ENCODE results near the gene GORASP1.

GORASP1 gene

GRCh38 chr3:39082666-39083313 is 24.6 kb downstream of the GORASP1 start:
- H3K4me1 ChIP-seq (ENCODE audit: control insufficient read depth in 1 of 2, insufficient read depth in 2 of 2, low read length in 2 of 2), result no peaks in the 10 kb centered on the region
- DNase-seq, result no peak
- H4K91ac ChIP-seq (ENCODE audit: low read depth, low read length), result no peak overlapping the region
- no peak overlapping the region for H2BK120ac ChIP-seq (ENCODE audit: insufficient read depth, low read length, poor library complexity)
- H3K4me3 ChIP-seq (ENCODE audit: low read depth, low read length), result no peak overlapping the region
- no peak overlapping the region for H2AK5ac ChIP-seq (ENCODE audit: low read length)
- no peak overlapping the region for H4K8ac ChIP-seq (ENCODE audit: low read depth, low read length)
- H3K27ac ChIP-seq (ENCODE audit: low read depth, low read length), result no peak overlapping the region
- H3K4ac ChIP-seq (ENCODE audit: low read depth, low read length), result no peak overlapping the region
- no peak overlapping the region for H3K18ac ChIP-seq (ENCODE audit: low read length)
- no CpG with 5 or more reads among the region's 4 CpGs for WGBS (ENCODE audit: extremely low coverage, insufficient coverage, insufficient read length)
- H3K79me1 ChIP-seq (ENCODE audit: low read length), result no peaks in the 10 kb centered on the region
- H3K4me2 ChIP-seq (ENCODE audit: low read length), result no peak overlapping the region
- H4K12ac ChIP-seq (ENCODE audit: low read depth, low read length), result no peak overlapping the region
- no peak overlapping the region for H3K14ac ChIP-seq (ENCODE audit: low read length)
- no peak overlapping the region for H3K9ac ChIP-seq (ENCODE audit: low read length)
- H3K9me3 ChIP-seq (ENCODE audit: insufficient read depth, low read depth, low read length), result no peaks in the 10 kb centered on the region
- H3K27me3 ChIP-seq (ENCODE audit: insufficient read depth, low read length), result no peaks in the 10 kb centered on the region
- H2AFZ ChIP-seq (ENCODE audit: insufficient read depth, low read length, poor library complexity), result no peak overlapping the region
- H3K36me3 ChIP-seq (ENCODE audit: control insufficient read depth in 1 of 2, insufficient read depth in 2 of 2, low read length in 2 of 2), result peaks cover 7 to 13% of the 10 kb centered on the region in 2 experiments
- H2BK5ac ChIP-seq (ENCODE audit: low read depth, low read length, poor library complexity), result no peak overlapping the region
- H3K79me2 ChIP-seq (ENCODE audit: control insufficient read depth, insufficient read depth, low read length, poor library complexity), result no peaks in the 10 kb centered on the region
- no peak overlapping the region for H3K23ac ChIP-seq (ENCODE audit: low read length)
- no peak overlapping the region for H2BK12ac ChIP-seq (ENCODE audit: low read length)

GRCh38 chr3:39080026-39080425 is 27.4 kb downstream of the GORASP1 start:
- Histone ChIP-seq H2AK5ac (ENCODE audit: low read length) (no peak overlapping the region), H3K23ac (ENCODE audit: low read length) (no peak overlapping the region), H4K12ac (ENCODE audit: low read depth, low read length) (no peak overlapping the region), H2BK120ac (ENCODE audit: insufficient read depth, low read length, poor library complexity) (no peak overlapping the region), H3K79me1 (ENCODE audit: low read length) (no peaks in the 10 kb centered on the region), H3K4ac (ENCODE audit: low read depth, low read length) (no peak overlapping the region), H3K36me3 (ENCODE audit: control insufficient read depth in 1 of 2, insufficient read depth in 2 of 2, low read length in 2 of 2) (peaks cover 6 to 16% of the 10 kb centered on the region in 2 experiments), H4K91ac (ENCODE audit: low read depth, low read length) (no peak overlapping the region), H2BK5ac (ENCODE audit: low read depth, low read length, poor library complexity) (no peak overlapping the region), H3K14ac (ENCODE audit: low read length) (no peak overlapping the region), H3K4me1 (ENCODE audit: control insufficient read depth in 1 of 2, insufficient read depth in 2 of 2, low read length in 2 of 2) (no peaks in the 10 kb centered on the region), H3K18ac (ENCODE audit: low read length) (no peak overlapping the region), H3K79me2 (ENCODE audit: control insufficient read depth, insufficient read depth, low read length, poor library complexity) (no peaks in the 10 kb centered on the region), H4K8ac (ENCODE audit: low read depth, low read length) (no peak overlapping the region), H3K9ac (ENCODE audit: low read length) (no peak overlapping the region), H3K4me2 (ENCODE audit: low read length) (no peak overlapping the region), H2AFZ (ENCODE audit: insufficient read depth, low read length, poor library complexity) (no peak overlapping the region), H3K27me3 (ENCODE audit: insufficient read depth, low read length) (no peaks in the 10 kb centered on the region), H3K4me3 (ENCODE audit: low read depth, low read length) (no peak overlapping the region), H3K9me3 (ENCODE audit: insufficient read depth, low read depth, low read length) (no peaks in the 10 kb centered on the region), H2BK12ac (ENCODE audit: low read length) (no peak overlapping the region), H3K27ac (ENCODE audit: low read depth, low read length) (no peak overlapping the region)
- no peak for DNase-seq

- no peak overlapping the region for H3K4me3 ChIP-seq (ENCODE audit: low read depth, low read length)
- H3K79me1 ChIP-seq (ENCODE audit: low read length), result no peaks in the 10 kb centered on the region
- no peak overlapping the region for H3K23ac ChIP-seq (ENCODE audit: low read length)
- no peak overlapping the region for H2AFZ ChIP-seq (ENCODE audit: insufficient read depth, low read length, poor library complexity)
- no peak for DNase-seq
- H3K4ac ChIP-seq (ENCODE audit: low read depth, low read length), result no peak overlapping the region
- H2BK12ac ChIP-seq (ENCODE audit: low read length), result no peak overlapping the region
- H3K4me2 ChIP-seq (ENCODE audit: low read length), result no peak overlapping the region
- no peaks in the 10 kb centered on the region for H3K27me3 ChIP-seq (ENCODE audit: insufficient read depth, low read length)
- H2BK5ac ChIP-seq (ENCODE audit: low read depth, low read length, poor library complexity), result no peak overlapping the region
- H2AK5ac ChIP-seq (ENCODE audit: low read length), result no peak overlapping the region
- H3K79me2 ChIP-seq (ENCODE audit: control insufficient read depth, insufficient read depth, low read length, poor library complexity), result no peaks in the 10 kb centered on the region
- no peak overlapping the region for H2BK120ac ChIP-seq (ENCODE audit: insufficient read depth, low read length, poor library complexity)
- H4K12ac ChIP-seq (ENCODE audit: low read depth, low read length), result no peak overlapping the region
- no peaks in the 10 kb centered on the region for H3K4me1 ChIP-seq (ENCODE audit: control insufficient read depth in 1 of 2, insufficient read depth in 2 of 2, low read length in 2 of 2)
- no peaks in the 10 kb centered on the region for H3K9me3 ChIP-seq (ENCODE audit: insufficient read depth, low read depth, low read length)
- H4K8ac ChIP-seq (ENCODE audit: low read depth, low read length), result no peak overlapping the region
- no peak overlapping the region for H3K18ac ChIP-seq (ENCODE audit: low read length)
- H3K9ac ChIP-seq (ENCODE audit: low read length), result no peak overlapping the region
- peaks cover 7 to 18% of the 10 kb centered on the region in 2 experiments for H3K36me3 ChIP-seq (ENCODE audit: control insufficient read depth in 1 of 2, insufficient read depth in 2 of 2, low read length in 2 of 2)
- H3K14ac ChIP-seq (ENCODE audit: low read length), result no peak overlapping the region
- H3K27ac ChIP-seq (ENCODE audit: low read depth, low read length), result no peak overlapping the region
- H4K91ac ChIP-seq (ENCODE audit: low read depth, low read length), result no peak overlapping the region
These were observed 27.9 kb downstream of the GORASP1 start for GRCh38 chr3:39079530-39079929.

- H3K14ac ChIP-seq (ENCODE audit: low read length), result no peak overlapping the region
- no peak overlapping the region for H4K8ac ChIP-seq (ENCODE audit: low read depth, low read length)
- DNase-seq, result no peak
- H3K9ac ChIP-seq (ENCODE audit: low read length), result no peak overlapping the region
- no peak overlapping the region for H3K4me2 ChIP-seq (ENCODE audit: low read length)
- no peak overlapping the region for H2BK12ac ChIP-seq (ENCODE audit: low read length)
- H2AK5ac ChIP-seq (ENCODE audit: low read length), result no peak overlapping the region
- H3K4me1 ChIP-seq (ENCODE audit: control insufficient read depth in 1 of 2, insufficient read depth in 2 of 2, low read length in 2 of 2), result no peaks in the 10 kb centered on the region
- H2AFZ ChIP-seq (ENCODE audit: insufficient read depth, low read length, poor library complexity), result no peak overlapping the region
- no peak overlapping the region for H3K23ac ChIP-seq (ENCODE audit: low read length)
- no peaks in the 10 kb centered on the region for H3K79me1 ChIP-seq (ENCODE audit: low read length)
- no peak overlapping the region for H3K18ac ChIP-seq (ENCODE audit: low read length)
- H4K12ac ChIP-seq (ENCODE audit: low read depth, low read length), result no peak overlapping the region
- H3K27me3 ChIP-seq (ENCODE audit: insufficient read depth, low read length), result no peaks in the 10 kb centered on the region
- H2BK120ac ChIP-seq (ENCODE audit: insufficient read depth, low read length, poor library complexity), result no peak overlapping the region
- H2BK5ac ChIP-seq (ENCODE audit: low read depth, low read length, poor library complexity), result no peak overlapping the region
- H3K4ac ChIP-seq (ENCODE audit: low read depth, low read length), result no peak overlapping the region
- no peaks in the 10 kb centered on the region for H3K79me2 ChIP-seq (ENCODE audit: control insufficient read depth, insufficient read depth, low read length, poor library complexity)
- WGBS (ENCODE audit: extremely low coverage, insufficient coverage, insufficient read length), result no CpG with 5 or more reads among the region's 10 CpGs
- H4K91ac ChIP-seq (ENCODE audit: low read depth, low read length), result no peak overlapping the region
- no peak overlapping the region for H3K4me3 ChIP-seq (ENCODE audit: low read depth, low read length)
- peaks cover 8 to 20% of the 10 kb centered on the region in 2 experiments for H3K36me3 ChIP-seq (ENCODE audit: control insufficient read depth in 1 of 2, insufficient read depth in 2 of 2, low read length in 2 of 2)
- no peak overlapping the region for H3K27ac ChIP-seq (ENCODE audit: low read depth, low read length)
- no peaks in the 10 kb centered on the region for H3K9me3 ChIP-seq (ENCODE audit: insufficient read depth, low read depth, low read length)
These were observed 31.5 kb downstream of the GORASP1 start for GRCh38 chr3:39075910-39076309.
